GM23338 (cell line): Measurements from ENCODE around the gene CSF2. TPM values are rescaled to one million over a fixed set of nuclear protein-coding genes. Genes with fewer than 3 reads are reported as not detected.

ENCODE experiments used
- ATAC-seq: fragments of 200-7000 bp; cut with Tn5 transposase; 3 replicates; pipeline ENCODE4 v1.9.1; 2020
- DNase-seq: peaks from one replicate; pipeline ENCODE4 v3.0.0-alpha.2; 2015; ENCODE audit warnings: low spot score
- H2AFZ ChIP-seq: fragments of 200-600 bp; sonication (generic); 2 replicates; pipeline ENCODE4 v1.8.0; 2016; ENCODE audit warnings: antibody characterized with exemption, mild to moderate bottlenecking, moderate library complexity
- H3F3A ChIP-seq: fragments of 200-600 bp; sonication (generic); replicated peaks from 2 replicates; pipeline ENCODE4 v1.8.0; 2017; ENCODE audit warnings: antibody characterized with exemption, mixed run types, low read depth
- H3K27ac ChIP-seq: fragments of 200-600 bp; sonication (generic); 2 replicates; pipeline ENCODE4 v1.6.1; 2016; ENCODE audit warnings: low read depth
- H3K27me3 ChIP-seq: fragments of 200-600 bp; sonication (generic); 2 replicates; pipeline ENCODE4 v1.8.0; 2016; ENCODE audit warnings: mild to moderate bottlenecking, mixed run types, moderate library complexity; ENCODE audit not compliant: insufficient read depth
- H3K36me3 ChIP-seq: fragments of 200-600 bp; sonication (generic); 2 replicates; pipeline ENCODE4 v1.8.0; 2016; ENCODE audit warnings: mild to moderate bottlenecking; ENCODE audit not compliant: insufficient read depth
- H3K4me1 ChIP-seq: fragments of 200-600 bp; sonication (generic); 2 replicates; pipeline ENCODE4 v1.8.0; 2016; ENCODE audit warnings: mild to moderate bottlenecking, moderate library complexity; ENCODE audit not compliant: insufficient read depth
- H3K4me2 ChIP-seq: fragments of 200-600 bp; sonication (generic); 2 replicates; pipeline ENCODE4 v1.7.1; 2017; ENCODE audit warnings: mixed run types
- H3K4me3 ChIP-seq: fragments of 200-600 bp; sonication (generic); 2 replicates; pipeline ENCODE4 v1.6.1; 2016; ENCODE audit warnings: mixed run types
- H3K79me2 ChIP-seq: fragments of 200-600 bp; sonication (generic); replicated peaks from 2 replicates; pipeline ENCODE4 v1.8.0; 2017; ENCODE audit warnings: mild to moderate bottlenecking; ENCODE audit not compliant: insufficient read depth
- H3K9me2 ChIP-seq: fragments of 200-600 bp; sonication (generic); 2 replicates; pipeline ENCODE4 v1.8.0; 2017; ENCODE audit not compliant: insufficient read depth
- H4K20me1 ChIP-seq: fragments of 200-600 bp; sonication (generic); replicated peaks from 2 replicates; pipeline ENCODE4 v1.8.0; 2017; ENCODE audit warnings: mild to moderate bottlenecking; ENCODE audit not compliant: insufficient read depth
- H3K27ac Mint-ChIP-seq: 2 replicates; pipeline ENCODE4 v1.8.0; 2020; ENCODE audit warnings: inconsistent platforms, mild to moderate bottlenecking, moderate library complexity, mixed read lengths
- H3K27me3 Mint-ChIP-seq: 3 replicates; pipeline ENCODE4 v1.8.0; 2022; ENCODE audit warnings: low read depth, mild to moderate bottlenecking, moderate library complexity, mixed read lengths, inconsistent platforms; ENCODE audit not compliant: insufficient read depth, poor library complexity
- H3K36me3 Mint-ChIP-seq: 3 replicates; pipeline ENCODE4 v1.8.0; 2021; ENCODE audit warnings: low read depth, mild to moderate bottlenecking, inconsistent platforms, moderate library complexity, mixed read lengths
- H3K4me1 Mint-ChIP-seq: 3 replicates; pipeline ENCODE4 v1.8.0; 2020; ENCODE audit warnings: mild to moderate bottlenecking, inconsistent platforms, mixed read lengths
- H3K4me3 Mint-ChIP-seq: 3 replicates; pipeline ENCODE4 v1.8.0; 2021; ENCODE audit warnings: moderate library complexity, mild to moderate bottlenecking, inconsistent platforms, mixed read lengths
- H3K9me3 Mint-ChIP-seq: 3 replicates; pipeline ENCODE4 v1.8.0; 2020; ENCODE audit warnings: moderate library complexity, mild to moderate bottlenecking, inconsistent platforms, mixed read lengths
- CREB1 ChIP-seq: fragments of 250-450 bp; sonication (Bioruptor Pico); IDR thresholded peaks from 2 replicates; pipeline ENCODE4 v1.5.0; 2020; ENCODE audit warnings: low read depth, mild to moderate bottlenecking, moderate library complexity
- CTCF ChIP-seq, 2 experiments: fragments of 200-600 bp in 1 of 2; sonication (generic) in 1 of 2; conservative IDR thresholded peaks; 2 replicates each; pipeline versions ENCODE4 v1.5.1 to v1.6.1; 2016 to 2017; ENCODE audit warnings: antibody characterized with exemption in 2 of 2, low read depth in 2 of 2, mild to moderate bottlenecking in 2 of 2, moderate library complexity in 1 of 2
- ETS1 ChIP-seq: IDR thresholded peaks from 2 replicates; pipeline ENCODE4 v1.6.1; 2016; ENCODE audit warnings: antibody characterized with exemption
- EZH2 ChIP-seq: fragments of 200-600 bp; sonication (generic); IDR thresholded peaks from one replicate; pipeline ENCODE4 v1.8.0; 2017; ENCODE audit warnings: antibody characterized with exemption, mild to moderate bottlenecking, low read depth; ENCODE audit not compliant: unreplicated experiment
- EZH2phosphoT487 ChIP-seq: fragments of 200-600 bp; sonication (generic); IDR thresholded peaks from one replicate; pipeline ENCODE4 v1.8.1; 2018; ENCODE audit warnings: antibody characterized with exemption; ENCODE audit not compliant: unreplicated experiment
- NANOG ChIP-seq: IDR thresholded peaks from 2 replicates; pipeline ENCODE4 v1.6.1; 2016; ENCODE audit warnings: antibody characterized with exemption, borderline replicate concordance
- REST ChIP-seq: IDR thresholded peaks from one replicate; pipeline ENCODE4 v1.6.1; 2018; ENCODE audit warnings: antibody characterized with exemption; ENCODE audit not compliant: unreplicated experiment
- STAT1 ChIP-seq: IDR thresholded peaks from one replicate; pipeline ENCODE4 v1.6.1; 2016; ENCODE audit warnings: antibody characterized with exemption; ENCODE audit not compliant: unreplicated experiment
- ZNF331 ChIP-seq: fragments of 250-450 bp; sonication (Bioruptor Pico); IDR thresholded peaks from 2 replicates; pipeline ENCODE4 v1.5.0; 2020; ENCODE audit warnings: low read depth, mild to moderate bottlenecking, moderate library complexity
- ZNF462 ChIP-seq: fragments of 250-450 bp; sonication (Bioruptor Pico); IDR thresholded peaks from 2 replicates; pipeline ENCODE4 v1.5.0; 2020; ENCODE audit warnings: mild to moderate bottlenecking, moderate library complexity
- polyA plus RNA-seq: library from polyadenylated mRNA; unstranded; fragments of >200 nt; fragmentation: Nextera tagmentation; extraction: Ambion mirVana; gene quantifications from 2 replicates; pipeline ENCODE4 v1.2.1, GENCODE V29; 2016
- total RNA-seq: library from RNA; depleted of rRNA; stranded (reverse); fragments of >200 nt; shearing (Covaris generic); gene quantifications from 2 replicates; pipeline ENCODE4 v1.2.3, GENCODE V29; 2014

Gene CSF2
- total and polyA plus RNA-seq, 2 experiments from 2014 or later = not detected

- DNase-seq = no peak
- H3K9me2 ChIP-seq = no peaks in the 10 kb centered on the region
- no peaks in the 10 kb centered on the region for H3K79me2 ChIP-seq
- Mint-ChIP-seq H3K9me3 (no peaks in the 10 kb centered on the region), H3K4me1 (no peaks in the 10 kb centered on the region), H3K27me3 (peaks cover 2% of the 10 kb centered on the region), H3K36me3 (no peaks in the 10 kb centered on the region), H3K27ac (no peak overlapping the region), H3K4me3 (no peak overlapping the region)
- no peak for ATAC-seq
- no peak overlapping the region for H3K4me3 ChIP-seq
- no peak overlapping the region for H2AFZ ChIP-seq
- no peaks in the 10 kb centered on the region for H3F3A ChIP-seq
- H3K36me3 ChIP-seq = no peaks in the 10 kb centered on the region
- no peak overlapping the region for H3K4me2 ChIP-seq
- H3K27me3 ChIP-seq = no peaks in the 10 kb centered on the region
- no peaks in the 10 kb centered on the region for H4K20me1 ChIP-seq
- no peak overlapping the region for H3K27ac ChIP-seq
- H3K4me1 ChIP-seq = no peaks in the 10 kb centered on the region
- TF ChIP-seq STAT1 (no peak), ZNF331 (CRISPR knock-in tag) (no peak), ZNF462 (CRISPR knock-in tag) (no peak), EZH2 (no peak), NANOG (no peak), CTCF (conservative IDR thresholded peaks at IDR 0.05; ENCODE audit: low read depth in 2 of 2) (no peak), REST (no peak), EZH2phosphoT487 (no peak), ETS1 (no peak), CREB1 (CRISPR knock-in tag) (no peak)
These were observed 43.8 kb upstream of the CSF2 start for GRCh38 chr5:132029609-132030330.
